Erythroblast (primary cell): Measurements from ENCODE around the gene IQCH.

Experiments
- GATA1 ChIP-seq: IDR thresholded peaks from 2 replicates; pipeline ENCODE4 v1.6.1; 2011; ENCODE audit warnings: low read depth, mild to moderate bottlenecking, control low read depth, low read length, moderate library complexity
- POLR2A ChIP-seq: IDR thresholded peaks from 2 replicates; pipeline ENCODE4 v1.6.1; 2011; ENCODE audit warnings: mild to moderate bottlenecking, low read length

DNA sequence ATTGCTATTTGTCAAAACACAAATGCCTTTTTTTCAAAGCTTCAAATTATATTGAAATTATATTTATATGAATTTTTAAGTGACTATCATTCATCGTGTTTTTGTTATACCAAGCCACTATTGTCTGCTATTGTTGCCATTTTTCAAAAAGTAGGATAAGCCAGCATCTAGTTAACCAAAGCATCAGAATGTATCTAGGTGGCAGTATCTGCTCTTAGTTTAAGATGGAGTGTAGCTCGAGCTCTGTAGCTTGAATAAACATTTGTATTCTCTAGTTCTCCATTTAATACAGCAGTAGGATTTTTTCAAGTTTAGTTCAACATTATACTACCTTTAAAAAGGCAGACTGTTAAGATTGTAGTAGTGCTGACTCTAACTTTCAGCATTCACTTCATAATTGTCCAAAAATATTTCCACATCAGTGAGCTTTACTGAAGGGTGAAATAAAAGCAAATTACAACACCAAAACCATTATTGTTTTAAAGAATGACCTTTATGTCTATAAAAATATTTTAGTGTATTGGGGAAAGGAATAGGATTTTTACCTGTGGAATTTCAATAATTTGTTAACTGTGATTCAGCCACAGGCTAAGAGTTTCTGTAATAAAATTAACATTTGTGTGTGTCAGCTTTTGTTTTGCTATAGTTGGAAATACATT, 246.7 kb downstream of the IQCH start:
- TF ChIP-seq POLR2A = no peak
- TF ChIP-seq GATA1 = no peak
